ENCODE data around the gene RDH16. TPM values are rescaled to one million over a fixed set of nuclear protein-coding genes. Genes with fewer than 3 reads are reported as not detected.

The RDH16 gene
- total RNA-seq, 1 experiment from 2014 or later, result 0.08 TPM

- CTCF ChIA-PET, result no interaction called here
- intact Hi-C loops (cut with micrococcal nuclease; ENCODE audit: unreplicated experiment), result loop anchor here (5.0 kb wide), 1 partner anchor 238 kb away; the partner anchor contains the start of gene HSD17B6
- no TSS peak for BruUV-seq (replicated peaks)
- POLR2A ChIA-PET, result no interaction called here
- no peak for TF ChIP-seq SIN3A (IDR thresholded peaks at IDR 0.05; ENCODE audit: borderline replicate concordance, insufficient read depth, low read depth, low read length)
- no peak for TF ChIP-seq POLR2AphosphoS5 (IDR thresholded peaks at IDR 0.05; ENCODE audit: low read depth, low read length)
- TF ChIP-seq, protein P1, sequence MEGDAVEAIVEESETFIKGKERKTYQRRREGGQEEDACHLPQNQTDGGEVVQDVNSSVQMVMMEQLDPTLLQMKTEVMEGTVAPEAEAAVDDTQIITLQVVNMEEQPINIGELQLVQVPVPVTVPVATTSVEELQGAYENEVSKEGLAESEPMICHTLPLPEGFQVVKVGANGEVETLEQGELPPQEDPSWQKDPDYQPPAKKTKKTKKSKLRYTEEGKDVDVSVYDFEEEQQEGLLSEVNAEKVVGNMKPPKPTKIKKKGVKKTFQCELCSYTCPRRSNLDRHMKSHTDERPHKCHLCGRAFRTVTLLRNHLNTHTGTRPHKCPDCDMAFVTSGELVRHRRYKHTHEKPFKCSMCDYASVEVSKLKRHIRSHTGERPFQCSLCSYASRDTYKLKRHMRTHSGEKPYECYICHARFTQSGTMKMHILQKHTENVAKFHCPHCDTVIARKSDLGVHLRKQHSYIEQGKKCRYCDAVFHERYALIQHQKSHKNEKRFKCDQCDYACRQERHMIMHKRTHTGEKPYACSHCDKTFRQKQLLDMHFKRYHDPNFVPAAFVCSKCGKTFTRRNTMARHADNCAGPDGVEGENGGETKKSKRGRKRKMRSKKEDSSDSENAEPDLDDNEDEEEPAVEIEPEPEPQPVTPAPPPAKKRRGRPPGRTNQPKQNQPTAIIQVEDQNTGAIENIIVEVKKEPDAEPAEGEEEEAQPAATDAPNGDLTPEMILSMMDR (IDR thresholded peaks at IDR 0.05), result no peak
- TF ChIP-seq TCF7L2 (IDR thresholded peaks at IDR 0.05; ENCODE audit: low read depth, low read length), result no peak
- TF ChIP-seq, protein P2, sequence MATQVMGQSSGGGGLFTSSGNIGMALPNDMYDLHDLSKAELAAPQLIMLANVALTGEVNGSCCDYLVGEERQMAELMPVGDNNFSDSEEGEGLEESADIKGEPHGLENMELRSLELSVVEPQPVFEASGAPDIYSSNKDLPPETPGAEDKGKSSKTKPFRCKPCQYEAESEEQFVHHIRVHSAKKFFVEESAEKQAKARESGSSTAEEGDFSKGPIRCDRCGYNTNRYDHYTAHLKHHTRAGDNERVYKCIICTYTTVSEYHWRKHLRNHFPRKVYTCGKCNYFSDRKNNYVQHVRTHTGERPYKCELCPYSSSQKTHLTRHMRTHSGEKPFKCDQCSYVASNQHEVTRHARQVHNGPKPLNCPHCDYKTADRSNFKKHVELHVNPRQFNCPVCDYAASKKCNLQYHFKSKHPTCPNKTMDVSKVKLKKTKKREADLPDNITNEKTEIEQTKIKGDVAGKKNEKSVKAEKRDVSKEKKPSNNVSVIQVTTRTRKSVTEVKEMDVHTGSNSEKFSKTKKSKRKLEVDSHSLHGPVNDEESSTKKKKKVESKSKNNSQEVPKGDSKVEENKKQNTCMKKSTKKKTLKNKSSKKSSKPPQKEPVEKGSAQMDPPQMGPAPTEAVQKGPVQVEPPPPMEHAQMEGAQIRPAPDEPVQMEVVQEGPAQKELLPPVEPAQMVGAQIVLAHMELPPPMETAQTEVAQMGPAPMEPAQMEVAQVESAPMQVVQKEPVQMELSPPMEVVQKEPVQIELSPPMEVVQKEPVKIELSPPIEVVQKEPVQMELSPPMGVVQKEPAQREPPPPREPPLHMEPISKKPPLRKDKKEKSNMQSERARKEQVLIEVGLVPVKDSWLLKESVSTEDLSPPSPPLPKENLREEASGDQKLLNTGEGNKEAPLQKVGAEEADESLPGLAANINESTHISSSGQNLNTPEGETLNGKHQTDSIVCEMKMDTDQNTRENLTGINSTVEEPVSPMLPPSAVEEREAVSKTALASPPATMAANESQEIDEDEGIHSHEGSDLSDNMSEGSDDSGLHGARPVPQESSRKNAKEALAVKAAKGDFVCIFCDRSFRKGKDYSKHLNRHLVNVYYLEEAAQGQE (IDR thresholded peaks at IDR 0.05; ENCODE audit: insufficient read depth in 1 of 2, low read depth in 2 of 2, low read length in 1 of 2), result no peak
- Histone ChIP-seq H3K4me1 (ENCODE audit: control insufficient read depth, insufficient read depth, low read length) (no peaks in the 10 kb centered on the region; the same call in 1 of the 2 replicates), H3K27me3 (ENCODE audit: control insufficient read depth, insufficient read depth, low read length) (no peaks in the 10 kb centered on the region), H3K9me3 (ENCODE audit: control insufficient read depth, insufficient read depth, low read depth, low read length) (no peaks in the 10 kb centered on the region), H3K27ac (ENCODE audit: low read length) (no peak overlapping the region), H3K4me3 (ENCODE audit: low read depth in 2 of 2, low read length in 2 of 2) (no peak overlapping the region), H3K36me3 (ENCODE audit: control insufficient read depth, insufficient read depth, low read length) (peaks cover 3% of the 10 kb centered on the region; the same call in 1 of the 2 replicates)
- ATAC-seq, result no peak
- in situ Hi-C loops (cut with HindIII; ENCODE audit: low pct_unique_long_range_greater_than_20kb, low sequenced_read_pairs), result no loop called here
- no peak for DNase-seq (ENCODE audit: low read depth, low spot score)
These were observed 43.0 kb upstream of the RDH16 start for GRCh38 chr12:57000393-57000792.

- TF ChIP-seq SIN3A (IDR thresholded peaks at IDR 0.05; ENCODE audit: borderline replicate concordance, insufficient read depth, low read depth, low read length), result no peak
- TF ChIP-seq POLR2AphosphoS5 (IDR thresholded peaks at IDR 0.05; ENCODE audit: low read depth, low read length), result no peak
- TF ChIP-seq TCF7L2 (IDR thresholded peaks at IDR 0.05; ENCODE audit: low read depth, low read length), result no peak
- TF ChIP-seq, protein P1 (IDR thresholded peaks at IDR 0.05), result no peak
- TF ChIP-seq, protein P2 (IDR thresholded peaks at IDR 0.05; ENCODE audit: insufficient read depth in 1 of 2, low read depth in 2 of 2, low read length in 1 of 2), result no peak
- H3K4me1 ChIP-seq (ENCODE audit: control insufficient read depth, insufficient read depth, low read length), result no peaks in the 10 kb centered on the region
- ATAC-seq (no peak), DNase-seq (ENCODE audit: low read depth, low spot score) (no peak)
- no peak overlapping the region for H3K27ac ChIP-seq (ENCODE audit: low read length)
- BruUV-seq (replicated peaks), result no TSS peak
- intact Hi-C loops (cut with micrococcal nuclease; ENCODE audit: unreplicated experiment), result no loop called here
- in situ Hi-C loops (cut with HindIII; ENCODE audit: low pct_unique_long_range_greater_than_20kb, low sequenced_read_pairs), result no loop called here
- POLR2A ChIA-PET, result no interaction called here
- no peak overlapping the region for H3K4me3 ChIP-seq (ENCODE audit: low read depth in 2 of 2, low read length in 2 of 2)
- no peaks in the 10 kb centered on the region for H3K9me3 ChIP-seq (ENCODE audit: control insufficient read depth, insufficient read depth, low read depth, low read length)
- CTCF ChIA-PET, result interaction anchor here (0.6 kb wide), 1 partner anchor 113 kb away, joined by 3 read pairs; no protein-coding TSS in a partner anchor
- peaks cover 3% of the 10 kb centered on the region; the same call in 1 of the 2 replicates for H3K36me3 ChIP-seq (ENCODE audit: control insufficient read depth, insufficient read depth, low read length)
- H3K27me3 ChIP-seq (ENCODE audit: control insufficient read depth, insufficient read depth, low read length), result no peaks in the 10 kb centered on the region
These were observed 42.0 kb upstream of the RDH16 start for GRCh38 chr12:56999456-56999855.

All from Panc1 (cell line).